ENCODE measurements around the gene RBM6. TPM values are rescaled to one million over a fixed set of nuclear protein-coding genes. Genes with fewer than 3 reads are reported as not detected.

RBM6 gene
- total and polyA plus RNA-seq, 2 of the 4 experiments (the other 2 are of a cell fraction): 38.5 to 64.6 TPM

GRCh38 chr3:50126287-50127211 lies 186.6 kb downstream of the RBM6 start:
- intact Hi-C loops (cut with micrococcal nuclease): no loop called here
- Histone ChIP-seq H3K9me3 (ENCODE audit: control insufficient read depth, insufficient read depth, low read length) (no peaks in the 10 kb centered on the region), H3K23ac (ENCODE audit: low read depth, low read length) (peak overlapping the region; percentile 39; the same call in 1 of the 2 replicates), H3K9ac (ENCODE audit: low read depth, low read length) (peak overlapping the region; percentile 21; the same call in 1 of the 2 replicates), H3K4me1 (ENCODE audit: control insufficient read depth, insufficient read depth, low read length) (peaks cover 31% of the 10 kb centered on the region), H3K56ac (ENCODE audit: extremely low read depth, insufficient read depth, low read length) (no peak overlapping the region), H3K4ac (ENCODE audit: low read depth, low read length) (peak overlapping the region; percentile 88), H3K9me1 (ENCODE audit: insufficient read depth, low read length) (peaks cover 20% of the 10 kb centered on the region; the same call in 1 of the 2 replicates), H2BK15ac (ENCODE audit: low read depth, low read length) (peak overlapping the region; percentile 62; the same call in 2 of the 3 replicates), H3K18ac (ENCODE audit: low read depth, low read length) (peak overlapping the region; percentile 79), H3K79me1 (ENCODE audit: low read depth in 1 of 2, low read length in 2 of 2) (peaks cover 0 to 7% of the 10 kb centered on the region in 2 experiments; a peak in 1 of 4 replicates), H3K14ac (replicated peaks; ENCODE audit: low read depth, low read length) (peak overlapping the region; percentile 73), H3K36me3 (ENCODE audit: control insufficient read depth, insufficient read depth, low read length) (no peaks in the 10 kb centered on the region), H2BK20ac (ENCODE audit: low read depth, low read length) (peak overlapping the region; percentile 77), H4K91ac (ENCODE audit: insufficient read depth, low read depth, low read length) (peak overlapping the region; percentile 85), H3K4me3 (ENCODE audit: insufficient read depth, low read depth, low read length) (no peak overlapping the region), H2AK5ac (ENCODE audit: low read depth, low read length) (peak overlapping the region; percentile 74), H2AK9ac (replicated peaks; ENCODE audit: low read depth, low read length, poor library complexity) (peak overlapping the region; percentile 21), H2AFZ (replicated peaks; ENCODE audit: low read length, poor library complexity) (peak overlapping the region; percentile 58), H3K27ac (ENCODE audit: insufficient read depth, low read length) (peak overlapping the region; percentile 70), H3K27me3 (ENCODE audit: control insufficient read depth, insufficient read depth, low read length) (peaks cover 3% of the 10 kb centered on the region; the same call in 1 of the 2 replicates), H4K20me1 (ENCODE audit: insufficient read depth, low read length) (0 out of 2 replicates have a peak, but pooled peaks cover 8% of the 10 kb centered on the region), H4K8ac (ENCODE audit: low read depth in 2 of 2, low read length in 2 of 2) (peak overlapping the region; percentile 61 to 77; a peak in 3 of 4 replicates), H4K5ac (ENCODE audit: low read depth, low read length) (peak overlapping the region; percentile 82), H3K4me2 (ENCODE audit: low read depth, low read length) (peak overlapping the region; percentile 43), H2BK5ac (ENCODE audit: low read depth, low read length, poor library complexity, severe bottlenecking) (peak overlapping the region; percentile 64), H2BK120ac (ENCODE audit: low read depth, low read length) (peak overlapping the region; percentile 90)
- dilution Hi-C loops (cut with HindIII; ENCODE audit: low sequenced_read_pairs, unreplicated experiment): no loop called here
- ChIA-PET POLR2A (ENCODE audit: unreplicated experiment) (interaction anchor here (0.7 kb wide), 1 partner anchor 183 kb away, joined by 3 read pairs; no protein-coding TSS in a partner anchor), CTCF (interaction anchor here (0.7 to 1.0 kb wide), 2 partner anchors 62 to 68 kb away, joined by 3 read pairs; no protein-coding TSS in a partner anchor)
- BruUV-seq (replicated peaks): no TSS peak
- ATAC-seq (ENCODE audit: low read depth): peak; percentile 64
- 40% methylated on average over 2 of the region's 16 CpGs; no CpG with 5 or more reads in 1 of the 2 experiments for WGBS, 2 experiments (ENCODE audit: extremely low coverage in 2 of 2, insufficient read length in 1 of 2)
- in situ Hi-C loops (cut with MboI; ENCODE audit: low sequenced_read_pairs): no loop called here
- TF ChIP-seq SMC3 (IDR thresholded peaks at IDR 0.05; ENCODE audit: low read depth, low read length): no peak
- no peak for TF ChIP-seq CTCF (conservative IDR thresholded peaks at IDR 0.05; ENCODE audit: low read depth, low read length)
- TF ChIP-seq MAZ (IDR thresholded peaks at IDR 0.05; ENCODE audit: borderline replicate concordance, low read depth, low read length): peak; percentile 50; the same call in 1 of the 2 replicates
- peak; percentile 45 for DNase-seq

Other genes with a start within 250 kb of the RBM6 start
- not detected in 2 replicates for gene AMIGO3, start 220.5 kb upstream of the RBM6 start, total RNA-seq (2012; rRNA removed)
- gene AMIGO3, start 220.5 kb upstream of the RBM6 start, polyA plus RNA-seq (2012; rRNA removed): 1.5 and 2.7 TPM in 2 replicates
- gene GMPPB, start 216.2 kb upstream of the RBM6 start, total RNA-seq (2012; rRNA removed): 35.8 and 37.3 TPM in 2 replicates
- 27.9 and 29.5 TPM in 2 replicates for gene GMPPB, start 216.2 kb upstream of the RBM6 start, polyA plus RNA-seq (2012; rRNA removed)
- 28.6 and 28.7 TPM in 2 replicates for gene IP6K1, start 153.6 kb upstream of the RBM6 start, total RNA-seq (2012; rRNA removed)
- gene IP6K1, start 153.6 kb upstream of the RBM6 start, polyA plus RNA-seq (2012; rRNA removed): 28.3 and 31.2 TPM in 2 replicates
- gene CDHR4, start 140.3 kb upstream of the RBM6 start, total RNA-seq (2012; rRNA removed): not detected in 2 replicates
- gene CDHR4, start 140.3 kb upstream of the RBM6 start, polyA plus RNA-seq (2012; rRNA removed): 0.07 TPM in 1 of 2 replicates, not detected in the other
- gene INKA1, start 136.9 kb upstream of the RBM6 start, total RNA-seq (2012; rRNA removed): 2.3 and 2.8 TPM in 2 replicates
- gene INKA1, start 136.9 kb upstream of the RBM6 start, polyA plus RNA-seq (2012; rRNA removed): 4.5 and 5.4 TPM in 2 replicates
- gene UBA7, start 126.2 kb upstream of the RBM6 start, total RNA-seq (2012; rRNA removed): 15.3 and 18.6 TPM in 2 replicates
- gene UBA7, start 126.2 kb upstream of the RBM6 start, polyA plus RNA-seq (2012; rRNA removed): 57.0 and 57.8 TPM in 2 replicates
- gene TRAIP, start 83.6 kb upstream of the RBM6 start, total RNA-seq (2012; rRNA removed): 5.3 and 6.3 TPM in 2 replicates
- gene TRAIP, start 83.6 kb upstream of the RBM6 start, polyA plus RNA-seq (2012; rRNA removed): 9.2 and 10.0 TPM in 2 replicates
- not detected in 2 replicates for gene CAMKV, start 70.2 kb upstream of the RBM6 start, total RNA-seq (2012; rRNA removed)
- gene CAMKV, start 70.2 kb upstream of the RBM6 start, polyA plus RNA-seq (2012; rRNA removed): not detected in 2 replicates
- under 0.01 TPM in 1 of 2 replicates, not detected in the other for gene MST1R, start 36.3 kb upstream of the RBM6 start, total RNA-seq (2012; rRNA removed)
- 0.10 and 0.14 TPM in 2 replicates for gene MST1R, start 36.3 kb upstream of the RBM6 start, polyA plus RNA-seq (2012; rRNA removed)
- gene MON1A, start 10.3 kb upstream of the RBM6 start, total RNA-seq (2012; rRNA removed): 6.9 and 8.2 TPM in 2 replicates
- gene MON1A, start 10.3 kb upstream of the RBM6 start, polyA plus RNA-seq (2012; rRNA removed): 13.5 and 18.1 TPM in 2 replicates
- gene RBM5, start 148.8 kb downstream of the RBM6 start, total RNA-seq (2012; rRNA removed): 121 and 122 TPM in 2 replicates
- gene RBM5, start 148.8 kb downstream of the RBM6 start, polyA plus RNA-seq (2012; rRNA removed): 143 and 155 TPM in 2 replicates
- gene SEMA3F, start 215.2 kb downstream of the RBM6 start, total RNA-seq (2012; rRNA removed): 7.3 and 9.2 TPM in 2 replicates
- gene SEMA3F, start 215.2 kb downstream of the RBM6 start, polyA plus RNA-seq (2012; rRNA removed): 23.3 and 26.7 TPM in 2 replicates